ENCODE data around the gene IPO8. TPM values are rescaled to one million over a fixed set of nuclear protein-coding genes. Genes with fewer than 3 reads are reported as not detected.

IPO8 gene
- polyA plus RNA-seq, 4 donors, result 13.5 to 39.6 (median 18.2) TPM

- Histone ChIP-seq H3K27ac (ENCODE audit: low read depth in 1 of 3, low read length in 2 of 3) (no peak overlapping the region), H3K36me3 (ENCODE audit: control insufficient read depth in 3 of 3, insufficient read depth in 2 of 3, low read depth in 1 of 3, low read length in 3 of 3) (no peaks in the 10 kb centered on the region), H3K9me3 (ENCODE audit: control insufficient read depth in 2 of 2, insufficient read depth in 1 of 2, low read depth in 1 of 2, low read length in 1 of 2) (no peaks in the 10 kb centered on the region), H3K4me1 (ENCODE audit: control insufficient read depth in 3 of 3, insufficient read depth in 2 of 3, low read depth in 1 of 3, low read length in 2 of 3) (peaks cover 3 to 7% (median 3%) of the 10 kb centered on the region in 3 donors), H3K4me3 (ENCODE audit: low read depth in 1 of 3, low read length in 3 of 3) (peak overlapping the region in 1 of 3 donors; percentile 77), H3K27me3 (ENCODE audit: control insufficient read depth in 3 of 3, insufficient read depth in 3 of 3, low read length in 3 of 3) (no peaks in the 10 kb centered on the region)
- no peak for FAIRE-seq
- 94 to 99% (median 94%) methylated on average over 14 of the region's 14 CpGs for WGBS, 3 donors
- DNase-seq, result no peak
These were observed 817 bp upstream of the IPO8 start for GRCh38 chr12:30696486-30696885.

- no peak for DNase-seq
- H3K4me1 ChIP-seq (ENCODE audit: control insufficient read depth in 3 of 3, insufficient read depth in 2 of 3, low read depth in 1 of 3, low read length in 2 of 3), result peaks cover 3 to 7% (median 3%) of the 10 kb centered on the region in 3 donors
- no peaks in the 10 kb centered on the region for H3K9me3 ChIP-seq (ENCODE audit: control insufficient read depth in 2 of 2, insufficient read depth in 1 of 2, low read depth in 1 of 2, low read length in 1 of 2)
- WGBS, 3 donors, result 5 to 10% (median 10%) methylated on average over 6 of the region's 6 CpGs
- H3K27ac ChIP-seq (ENCODE audit: low read depth in 1 of 3, low read length in 2 of 3), result peak overlapping the region in 2 of 3 donors; percentile 81 to 85
- H3K27me3 ChIP-seq (ENCODE audit: control insufficient read depth in 3 of 3, insufficient read depth in 3 of 3, low read length in 3 of 3), result no peaks in the 10 kb centered on the region
- no peaks in the 10 kb centered on the region for H3K36me3 ChIP-seq (ENCODE audit: control insufficient read depth in 3 of 3, insufficient read depth in 2 of 3, low read depth in 1 of 3, low read length in 3 of 3)
- peak overlapping the region; percentile 77 to 92 (median 85) for H3K4me3 ChIP-seq (ENCODE audit: low read depth in 1 of 3, low read length in 3 of 3)
- FAIRE-seq, result no peak
These were observed 387 bp upstream of the IPO8 start for GRCh38 chr12:30696103-30696408.

- Histone ChIP-seq H3K9me3 (ENCODE audit: control insufficient read depth in 2 of 2, insufficient read depth in 1 of 2, low read depth in 1 of 2, low read length in 1 of 2) (no peaks in the 10 kb centered on the region), H3K27me3 (ENCODE audit: control insufficient read depth in 3 of 3, insufficient read depth in 3 of 3, low read length in 3 of 3) (no peaks in the 10 kb centered on the region), H3K36me3 (ENCODE audit: control insufficient read depth in 3 of 3, insufficient read depth in 2 of 3, low read depth in 1 of 3, low read length in 3 of 3) (no peaks in the 10 kb centered on the region), H3K4me1 (ENCODE audit: control insufficient read depth in 3 of 3, insufficient read depth in 2 of 3, low read depth in 1 of 3, low read length in 2 of 3) (peaks cover 3 to 7% (median 3%) of the 10 kb centered on the region in 3 donors), H3K4me3 (ENCODE audit: low read depth in 1 of 3, low read length in 3 of 3) (peak overlapping the region; percentile 77 to 92 (median 85)), H3K27ac (ENCODE audit: low read depth in 1 of 3, low read length in 2 of 3) (peak overlapping the region; percentile 57 to 85 (median 81))
- peak in 1 of 2 donors; percentile 45 for DNase-seq
- WGBS, 3 donors, result 4 to 7% (median 6%) methylated on average over 16 of the region's 16 CpGs
- no peak for FAIRE-seq
These were observed 1.1 kb downstream of the IPO8 start for GRCh38 chr12:30694412-30695198.

GRCh38 chr12:30692470-30692869, 3.2 kb downstream of the IPO8 start:
- Histone ChIP-seq H3K27me3 (ENCODE audit: control insufficient read depth in 3 of 3, insufficient read depth in 3 of 3, low read length in 3 of 3) (no peaks in the 10 kb centered on the region), H3K36me3 (ENCODE audit: control insufficient read depth in 3 of 3, insufficient read depth in 2 of 3, low read depth in 1 of 3, low read length in 3 of 3) (no peaks in the 10 kb centered on the region), H3K4me1 (ENCODE audit: control insufficient read depth in 3 of 3, insufficient read depth in 2 of 3, low read depth in 1 of 3, low read length in 2 of 3) (peaks cover 3 to 7% (median 3%) of the 10 kb centered on the region in 3 donors), H3K9me3 (ENCODE audit: control insufficient read depth in 2 of 2, insufficient read depth in 1 of 2, low read depth in 1 of 2, low read length in 1 of 2) (no peaks in the 10 kb centered on the region), H3K4me3 (ENCODE audit: low read depth in 1 of 3, low read length in 3 of 3) (no peak overlapping the region), H3K27ac (ENCODE audit: low read depth in 1 of 3, low read length in 2 of 3) (no peak overlapping the region)
- DNase-seq (no peak), FAIRE-seq (no peak)
- WGBS, 3 donors, result 75 to 90% (median 86%) methylated on average over 5 of the region's 5 CpGs

GRCh38 chr12:30691122-30691879, 4.4 kb downstream of the IPO8 start:
- FAIRE-seq, result no peak
- peaks cover 3 to 7% (median 3%) of the 10 kb centered on the region in 3 donors for H3K4me1 ChIP-seq (ENCODE audit: control insufficient read depth in 3 of 3, insufficient read depth in 2 of 3, low read depth in 1 of 3, low read length in 2 of 3)

GRCh38 chr12:30687265-30687986, 8.2 kb downstream of the IPO8 start:
- Histone ChIP-seq H3K27me3 (ENCODE audit: control insufficient read depth in 3 of 3, insufficient read depth in 3 of 3, low read length in 3 of 3) (no peaks in the 10 kb centered on the region), H3K4me1 (ENCODE audit: control insufficient read depth in 3 of 3, insufficient read depth in 2 of 3, low read depth in 1 of 3, low read length in 2 of 3) (no peaks in the 10 kb centered on the region), H3K4me3 (ENCODE audit: low read depth in 1 of 3, low read length in 3 of 3) (no peak overlapping the region), H3K36me3 (ENCODE audit: control insufficient read depth in 3 of 3, insufficient read depth in 2 of 3, low read depth in 1 of 3, low read length in 3 of 3) (peaks cover 0 to 8% (median 1%) of the 10 kb centered on the region in 3 donors), H3K27ac (ENCODE audit: low read depth in 1 of 3, low read length in 2 of 3) (peak overlapping the region in 1 of 3 donors; percentile 11), H3K9me3 (ENCODE audit: control insufficient read depth in 2 of 2, insufficient read depth in 1 of 2, low read depth in 1 of 2, low read length in 1 of 2) (no peaks in the 10 kb centered on the region)
- WGBS, 3 donors, result 77 to 87% (median 86%) methylated on average over 2 of the region's 2 CpGs
- DNase-seq (no peak), FAIRE-seq (no peak)

More at GRCh38 chr12:30691122-30691879, 4.4 kb downstream of the IPO8 start:
- Histone ChIP-seq H3K27ac (ENCODE audit: low read depth in 1 of 3, low read length in 2 of 3) (peak overlapping the region in 1 of 3 donors; percentile 36), H3K4me3 (ENCODE audit: low read depth in 1 of 3, low read length in 3 of 3) (no peak overlapping the region), H3K9me3 (ENCODE audit: control insufficient read depth in 2 of 2, insufficient read depth in 1 of 2, low read depth in 1 of 2, low read length in 1 of 2) (no peaks in the 10 kb centered on the region), H3K36me3 (ENCODE audit: control insufficient read depth in 3 of 3, insufficient read depth in 2 of 3, low read depth in 1 of 3, low read length in 3 of 3) (no peaks in the 10 kb centered on the region), H3K27me3 (ENCODE audit: control insufficient read depth in 3 of 3, insufficient read depth in 3 of 3, low read length in 3 of 3) (no peaks in the 10 kb centered on the region)
- DNase-seq, result peak in 1 of 2 donors; percentile 18
- 69 to 79% (median 76%) methylated on average over 4 of the region's 4 CpGs for WGBS, 3 donors

GRCh38 chr12:30679241-30679640, 16.4 kb downstream of the IPO8 start:
- WGBS, 3 donors, result 78 to 94% (median 89%) methylated on average over 1 of the region's 1 CpG
- Histone ChIP-seq H3K4me3 (ENCODE audit: low read depth in 1 of 3, low read length in 3 of 3) (no peak overlapping the region), H3K4me1 (ENCODE audit: control insufficient read depth in 3 of 3, insufficient read depth in 2 of 3, low read depth in 1 of 3, low read length in 2 of 3) (no peaks in the 10 kb centered on the region), H3K36me3 (ENCODE audit: control insufficient read depth in 3 of 3, insufficient read depth in 2 of 3, low read depth in 1 of 3, low read length in 3 of 3) (peaks cover 4 to 15% (median 4%) of the 10 kb centered on the region in 3 donors), H3K9me3 (ENCODE audit: control insufficient read depth in 2 of 2, insufficient read depth in 1 of 2, low read depth in 1 of 2, low read length in 1 of 2) (no peaks in the 10 kb centered on the region), H3K27me3 (ENCODE audit: control insufficient read depth in 3 of 3, insufficient read depth in 3 of 3, low read length in 3 of 3) (no peaks in the 10 kb centered on the region), H3K27ac (ENCODE audit: low read depth in 1 of 3, low read length in 2 of 3) (no peak overlapping the region)
- no peak for DNase-seq
- no peak for FAIRE-seq

- no peak for FAIRE-seq
- Histone ChIP-seq H3K36me3 (ENCODE audit: control insufficient read depth in 3 of 3, insufficient read depth in 2 of 3, low read depth in 1 of 3, low read length in 3 of 3) (peaks cover 4 to 15% (median 4%) of the 10 kb centered on the region in 3 donors), H3K27ac (ENCODE audit: low read depth in 1 of 3, low read length in 2 of 3) (no peak overlapping the region), H3K4me1 (ENCODE audit: control insufficient read depth in 3 of 3, insufficient read depth in 2 of 3, low read depth in 1 of 3, low read length in 2 of 3) (no peaks in the 10 kb centered on the region), H3K9me3 (ENCODE audit: control insufficient read depth in 2 of 2, insufficient read depth in 1 of 2, low read depth in 1 of 2, low read length in 1 of 2) (no peaks in the 10 kb centered on the region), H3K4me3 (ENCODE audit: low read depth in 1 of 3, low read length in 3 of 3) (no peak overlapping the region), H3K27me3 (ENCODE audit: control insufficient read depth in 3 of 3, insufficient read depth in 3 of 3, low read length in 3 of 3) (no peaks in the 10 kb centered on the region)
- 89 to 96% (median 91%) methylated on average over 1 of the region's 1 CpG for WGBS, 3 donors
- DNase-seq, result no peak
These were observed 17.4 kb downstream of the IPO8 start for GRCh38 chr12:30678221-30678620.
